HG03095 (cell line): ENCODE results near the gene MTCP1.

Source experiments
- ATAC-seq: cut with Tn5 transposase; IDR thresholded peaks from one replicate; pipeline ENCODE4 v1.9.1; 2021; ENCODE audit warnings: moderate library complexity; ENCODE audit not compliant: unreplicated experiment

MTCP1 gene

GRCh38 chrX:155070975-155071693 is at the start of gene MTCP1, which contains the start of the genes BRCC3 and CMC4:
Gene MTCP1, minus strand, starts transcription at chrX:155071136. Its CDS starts 5,126 bp downstream, at chrX:155066010.
Gene BRCC3, plus strand, starts transcription at chrX:155071508. Its CDS starts 20 bp downstream, at chrX:155071528.
Gene CMC4, minus strand, starts transcription at chrX:155071136. Its CDS starts 7,113 bp downstream, at chrX:155064023.
- peak; percentile 90 for ATAC-seq

DNA sequence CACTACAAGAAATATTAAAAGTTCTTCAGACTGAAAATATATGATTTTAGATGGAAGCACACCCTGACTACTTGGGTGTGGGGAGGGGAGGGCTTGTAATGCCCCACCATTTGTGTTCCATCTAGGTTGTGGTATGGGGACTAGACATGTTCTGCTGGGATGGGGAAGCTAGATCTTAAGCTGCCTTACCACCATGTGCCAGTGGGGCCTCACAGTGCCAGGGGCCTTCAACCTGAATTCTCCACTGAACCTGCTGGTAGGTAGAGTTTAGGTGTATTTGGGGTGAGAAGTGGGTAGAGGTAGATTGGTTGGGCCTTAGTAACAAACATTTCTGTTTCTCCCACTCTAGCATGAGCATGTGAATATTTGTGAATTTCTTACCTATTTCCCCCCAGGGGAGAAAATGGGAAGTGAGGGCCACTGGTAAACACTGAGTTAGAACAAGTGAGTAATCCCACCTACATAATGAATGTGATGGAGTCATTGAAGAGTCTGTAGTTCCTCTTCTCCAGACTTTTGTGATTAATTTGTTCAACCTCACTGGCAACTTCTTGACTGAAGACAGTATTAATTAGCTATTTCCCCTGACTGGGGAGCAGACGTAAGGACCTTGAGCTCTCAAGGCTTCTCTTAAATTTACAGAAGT is 44.4 kb upstream of the MTCP1 start:
- ATAC-seq = no peak

DNA sequence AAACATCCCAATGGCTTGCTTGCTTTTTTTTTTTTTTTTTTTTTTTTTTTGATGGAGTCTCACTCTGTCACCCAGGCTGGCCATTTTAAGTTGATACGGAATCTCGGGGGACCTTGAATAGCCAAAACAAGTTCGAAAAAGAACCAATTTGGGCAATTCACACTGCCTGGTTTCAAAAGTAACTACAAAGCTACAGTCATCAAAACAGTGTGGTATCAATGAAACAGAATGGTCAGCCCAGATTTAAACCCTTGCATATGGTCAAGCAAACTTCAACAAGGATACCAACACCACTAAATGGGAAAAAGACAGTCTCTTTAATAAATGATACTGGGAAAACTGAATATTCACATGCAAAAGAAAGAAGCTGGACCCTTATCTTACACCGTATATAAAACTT is 42.2 kb upstream of the MTCP1 start:
- no peak for ATAC-seq

- ATAC-seq = no peak
These were observed 41.2 kb upstream of the MTCP1 start for GRCh38 chrX:155112171-155112570.

DNA sequence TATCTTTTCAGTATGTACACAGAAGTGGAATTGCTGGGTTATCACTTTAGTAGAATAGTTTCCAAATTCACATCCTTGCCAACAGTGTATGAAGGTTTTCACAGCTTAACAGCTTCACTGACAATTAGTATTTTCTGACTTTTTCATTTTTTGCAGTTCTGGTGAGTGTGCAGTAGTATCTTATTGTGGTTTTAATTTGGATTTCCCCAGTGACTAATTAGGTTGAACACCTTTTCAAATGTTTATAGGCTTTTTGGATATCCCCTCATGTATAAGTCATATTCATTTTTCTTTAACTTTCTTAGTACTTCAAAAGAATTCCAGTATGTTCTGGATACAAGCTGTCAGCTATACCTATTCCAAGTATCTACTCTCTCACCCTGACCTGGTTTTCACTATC is 37.5 kb upstream of the MTCP1 start:
- no peak for ATAC-seq

DNA sequence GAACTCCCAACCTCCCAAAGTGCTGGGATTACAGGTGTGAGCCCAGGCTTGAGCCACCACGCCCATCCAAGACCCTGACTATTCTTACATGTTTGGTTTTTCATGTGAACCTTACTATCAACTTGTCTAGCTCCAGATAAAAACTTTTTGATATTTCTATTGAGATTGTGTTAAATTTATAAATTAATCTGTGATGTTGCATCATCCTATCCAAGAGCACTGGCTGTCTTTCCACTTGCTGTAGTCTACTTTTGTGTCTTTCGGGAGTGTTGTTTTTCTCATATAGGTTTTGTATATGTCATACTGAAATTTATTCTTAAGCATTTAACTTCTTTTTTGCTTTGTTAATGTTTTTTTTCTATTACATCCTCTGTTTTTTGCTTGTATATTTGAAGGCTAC is 35.0 kb upstream of the MTCP1 start:
- ATAC-seq = no peak

DNA sequence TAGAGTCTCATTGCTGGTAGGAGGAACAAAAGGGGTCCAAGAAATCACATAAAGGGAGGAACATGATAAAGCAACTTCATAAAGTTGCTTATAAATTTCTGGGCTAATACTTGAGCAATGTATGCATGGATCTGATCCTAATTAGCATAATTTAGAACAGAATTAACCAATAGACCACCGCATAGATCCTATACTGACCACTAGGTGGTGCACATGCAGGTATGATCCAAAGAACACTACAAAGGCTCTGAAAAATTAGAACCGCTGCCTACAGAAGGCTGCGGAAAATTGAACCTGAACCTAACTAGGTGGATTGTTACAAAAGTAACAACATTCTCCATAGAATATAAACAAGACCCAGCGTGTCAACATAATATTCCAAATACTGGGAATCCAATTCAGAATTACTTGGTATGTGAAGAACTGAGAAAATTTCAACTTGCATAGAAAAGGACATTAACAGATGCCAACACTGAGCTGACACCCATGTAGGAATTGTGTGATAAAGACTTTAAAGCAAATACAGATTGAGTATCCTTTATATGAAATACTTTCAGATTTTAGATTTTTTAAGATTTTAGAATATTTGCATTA is 23.6 kb upstream of the MTCP1 start:
- no peak for ATAC-seq

GRCh38 chrX:155086961-155087735 is 16.2 kb upstream of the MTCP1 start:
- no peak for ATAC-seq

- no peak for ATAC-seq
These were observed 15.4 kb upstream of the MTCP1 start for GRCh38 chrX:155086202-155086840.

DNA sequence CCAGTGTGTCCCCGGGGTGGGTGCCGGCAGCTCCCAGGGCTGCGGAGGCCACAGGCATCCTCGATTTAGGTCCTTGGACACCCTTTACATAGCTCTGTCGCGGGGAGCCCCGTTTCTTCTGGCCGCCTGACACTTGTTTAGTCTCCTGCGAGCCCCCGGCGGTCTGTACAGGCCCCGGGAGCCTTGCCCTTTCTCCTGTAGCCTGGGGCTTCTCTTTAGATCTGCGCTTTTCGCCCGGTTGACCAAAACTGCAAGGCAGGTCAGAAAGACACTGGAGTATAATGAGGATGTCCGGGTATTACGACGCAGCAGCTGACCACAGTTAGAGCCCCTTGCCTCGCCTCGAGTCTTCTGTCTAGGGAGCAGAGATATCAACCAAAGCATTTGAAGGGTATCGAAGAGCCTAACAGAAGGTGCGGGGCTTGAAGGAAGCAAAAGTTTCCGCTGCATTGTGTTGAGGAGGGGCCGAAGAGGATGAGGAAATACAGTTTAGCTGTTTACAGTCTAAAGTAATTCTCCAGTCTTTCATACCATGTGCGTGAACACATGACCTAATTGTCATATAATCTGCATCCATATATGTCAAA is 851 bp upstream of the MTCP1 start:
- no peak for ATAC-seq

- ATAC-seq = peak; percentile 12
These were observed 317 bp downstream of the MTCP1 start for GRCh38 chrX:155070663-155070974.

- no peak for ATAC-seq
These were observed 898 bp downstream of the MTCP1 start for GRCh38 chrX:155070038-155070437.

DNA sequence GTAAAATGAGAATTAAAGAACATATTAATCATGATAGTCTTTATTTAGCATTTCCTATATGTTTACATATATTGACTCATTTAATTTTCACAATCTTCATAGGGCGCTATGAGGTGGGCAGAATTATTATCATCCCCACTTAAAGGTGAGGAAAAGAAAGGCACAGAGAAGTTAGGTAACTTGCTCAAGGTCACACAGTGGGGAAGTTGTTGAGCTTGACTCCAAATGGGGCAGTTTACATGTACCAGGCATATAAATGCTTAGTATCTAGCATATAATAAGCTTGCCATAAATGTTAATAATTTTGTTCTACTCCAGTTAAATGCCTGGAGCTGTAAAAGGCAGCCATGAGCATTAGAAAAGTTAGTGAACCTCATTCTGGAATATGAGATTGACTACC is 1.5 kb downstream of the MTCP1 start:
- no peak for ATAC-seq

- ATAC-seq = no peak
These were observed 2.8 kb downstream of the MTCP1 start for GRCh38 chrX:155068165-155068564.

DNA sequence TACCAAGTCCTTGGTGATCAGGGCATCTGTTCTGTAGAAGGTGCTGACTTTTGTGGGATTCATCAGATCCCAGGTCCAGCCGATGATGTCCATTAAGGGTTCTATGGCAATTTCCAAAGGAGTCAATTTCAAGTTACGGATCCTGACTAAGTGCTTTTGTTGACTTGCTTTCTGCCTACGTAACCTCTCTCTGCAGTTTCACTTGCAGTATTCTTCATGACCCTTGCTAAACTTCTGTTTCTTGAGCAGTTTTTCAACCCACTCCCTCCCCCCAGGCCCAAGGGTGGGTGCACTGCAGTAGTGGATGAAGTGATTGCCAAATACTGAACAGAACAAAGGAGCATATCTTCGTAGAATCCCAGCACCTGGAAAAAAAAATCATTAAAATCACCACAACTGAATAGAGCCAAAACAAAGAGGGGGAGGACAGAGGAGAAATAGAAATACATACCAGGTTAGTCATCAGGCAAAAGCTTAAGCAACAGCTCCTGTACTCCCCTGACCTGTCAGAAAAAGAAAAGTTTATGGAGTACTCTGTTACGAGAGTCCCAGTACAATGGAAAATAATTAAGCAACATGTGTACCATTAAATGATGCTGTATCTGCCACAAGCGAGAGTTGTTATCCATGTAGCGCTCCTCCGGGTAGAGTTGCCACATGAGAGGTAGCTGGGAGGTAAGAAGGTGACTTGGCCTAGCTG is 5.8 kb downstream of the MTCP1 start:
- no peak for ATAC-seq

DNA sequence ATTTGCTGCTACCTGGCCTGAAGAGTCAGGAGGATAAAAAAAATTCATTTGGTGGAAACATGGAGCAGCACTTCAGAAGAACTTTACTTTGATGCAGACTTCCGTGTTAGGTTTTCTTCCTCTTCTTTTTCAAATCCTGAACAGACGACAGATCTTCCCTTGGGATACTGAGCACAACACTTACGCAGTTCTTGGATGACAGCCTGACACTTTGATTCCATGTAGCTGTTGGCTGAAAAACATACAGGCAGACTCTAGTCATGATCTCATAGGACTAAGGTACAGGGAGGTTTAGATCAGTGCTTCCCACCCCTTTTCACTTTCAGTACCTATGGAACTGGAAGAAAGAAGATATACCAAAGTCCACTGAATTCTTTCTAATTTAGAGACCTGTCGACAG is 9.2 kb downstream of the MTCP1 start:
- no peak for ATAC-seq

GRCh38 chrX:155056877-155057792 is 13.8 kb downstream of the MTCP1 start:
- ATAC-seq = peak; percentile 86

DNA sequence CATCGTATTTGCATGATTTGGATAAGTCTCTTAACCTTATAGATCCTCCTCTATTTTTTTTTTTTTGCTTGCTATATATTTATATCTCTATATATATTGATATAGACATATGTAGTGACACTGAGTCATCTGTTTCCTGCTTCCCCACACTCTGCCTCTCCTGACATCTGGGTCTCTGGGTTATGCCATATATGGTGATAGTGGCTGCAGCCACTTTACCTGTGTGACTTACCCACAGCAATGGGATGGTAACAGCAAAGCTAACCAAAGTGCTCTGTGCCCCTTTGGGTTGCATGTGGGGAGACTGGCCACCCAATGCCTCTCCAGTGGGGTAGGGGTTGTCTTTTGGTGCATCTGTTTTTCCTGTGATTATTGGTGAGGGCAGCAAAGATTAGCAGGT is 14.5 kb downstream of the MTCP1 start:
- ATAC-seq = no peak

GRCh38 chrX:155055494-155055893 is 15.4 kb downstream of the MTCP1 start:
- ATAC-seq = no peak
